Panc1 (cell line): ENCODE measurements around the gene MARCHF9. TPM values are rescaled to one million over a fixed set of nuclear protein-coding genes. Genes with fewer than 3 reads are reported as not detected.

Source experiments
- ATAC-seq: fragments of 200-7000 bp; cut with Tn5 transposase; 2 replicates; pipeline ENCODE4 v1.9.1; 2020; ENCODE audit warnings: mild to moderate bottlenecking, moderate library complexity
- BruUV-seq: library from RNA; stranded (reverse); fragments of 400-500 nt; replicated peaks from 2 replicates; lab custom pipeline; 2021; lab: Mats Ljungman, UMichigan
- CTCF ChIA-PET: fragments of 300-600 bp; sonication (Branson Sonifier 250); formaldehyde crosslinking; loops from one replicate; lab custom pipeline; 2022; ENCODE audit warnings: antibody characterized with exemption; lab: Charles Lee
- POLR2A ChIA-PET: fragments of 300-600 bp; sonication (Branson Sonifier 250); formaldehyde crosslinking; loops from one replicate; lab custom pipeline; 2022; ENCODE audit warnings: antibody characterized with exemption; lab: Charles Lee
- DNase-seq: peaks from one replicate; pipeline ENCODE4 v3.0.0-alpha.2; 2010; ENCODE audit warnings: low read depth, low spot score
- H3K27ac ChIP-seq: 2 replicates; pipeline ENCODE4 v1.5.1; 2011; ENCODE audit warnings: mild to moderate bottlenecking, low read length, inconsistent platforms
- H3K27me3 ChIP-seq: fragments of 200-500 bp; sonication (Bioruptor generic); 2 replicates; pipeline ENCODE4 v1.6.0; 2014; ENCODE audit warnings: low read length, inconsistent platforms; ENCODE audit not compliant: control insufficient read depth, insufficient read depth
- H3K36me3 ChIP-seq: fragments of 200-500 bp; sonication (Bioruptor generic); 2 replicates; pipeline ENCODE4 v1.5.1; 2014; ENCODE audit warnings: inconsistent platforms, mild to moderate bottlenecking, low read length, moderate library complexity; ENCODE audit not compliant: control insufficient read depth, insufficient read depth
- H3K4me1 ChIP-seq: 2 replicates; pipeline ENCODE4 v1.5.1; 2011; ENCODE audit warnings: inconsistent platforms, mild to moderate bottlenecking, low read length, moderate library complexity; ENCODE audit not compliant: control insufficient read depth, insufficient read depth
- H3K4me3 ChIP-seq, 2 experiments: 2 replicates each; pipeline ENCODE4 v1.5.1; 2011 to 2012; ENCODE audit warnings: low read depth in 2 of 2, low read length in 2 of 2, mild to moderate bottlenecking in 2 of 2, inconsistent platforms in 1 of 2, moderate library complexity in 1 of 2
- H3K9me3 ChIP-seq: fragments of 200-500 bp; sonication (Bioruptor generic); 2 replicates; pipeline ENCODE4 v1.5.1; 2014; ENCODE audit warnings: low read depth, mild to moderate bottlenecking, inconsistent platforms, low read length, moderate library complexity; ENCODE audit not compliant: control insufficient read depth, insufficient read depth
- POLR2AphosphoS5 ChIP-seq: IDR thresholded peaks from 2 replicates; pipeline ENCODE4 v1.6.1; 2012; ENCODE audit warnings: mild to moderate bottlenecking, low read depth, low read length, moderate library complexity
- SIN3A ChIP-seq: IDR thresholded peaks from 2 replicates; pipeline ENCODE4 v1.6.1; 2012; ENCODE audit warnings: low read depth, mild to moderate bottlenecking, low read length, moderate library complexity, borderline replicate concordance; ENCODE audit not compliant: insufficient read depth
- TCF7L2 ChIP-seq: IDR thresholded peaks from 2 replicates; pipeline ENCODE4 v1.6.1; 2011; ENCODE audit warnings: mild to moderate bottlenecking, low read depth, low read length, inconsistent platforms
- in situ Hi-C: cut with HindIII; loops from 2 replicates; pipeline ENCODE4 v1.10.0; 2016; ENCODE audit warnings: low sequenced_read_pairs, low pct_unique_long_range_greater_than_20kb
- intact Hi-C: fragments of 100-400 bp; cut with micrococcal nuclease; formaldehyde crosslinking; loops from one replicate; pipeline ENCODE4 v1.10.0; 2022; ENCODE audit not compliant: unreplicated experiment
- total RNA-seq: library from RNA; stranded (reverse); gene quantifications from one replicate; pipeline ENCODE4 v1.2.1, GENCODE V29; 2021; ENCODE audit not compliant: unreplicated experiment
- TF ChIP-seq, protein P1 (sequence below): fragments of 450-650 bp; IDR thresholded peaks from 2 replicates; pipeline ENCODE4 v1.5.1; 2017; ENCODE audit warnings: mild to moderate bottlenecking
- TF ChIP-seq, protein P2 (sequence below), 2 experiments: IDR thresholded peaks; 2 replicates each; pipeline ENCODE4 v1.6.1; 2011 to 2012; ENCODE audit warnings: low read depth in 2 of 2, control low read depth in 1 of 2, low read length in 1 of 2, mild to moderate bottlenecking in 1 of 2, moderate library complexity in 1 of 2; ENCODE audit not compliant: insufficient read depth in 1 of 2

The MARCHF9 gene
- total RNA-seq, 1 experiment from 2014 or later, result 2.3 TPM

DNA sequence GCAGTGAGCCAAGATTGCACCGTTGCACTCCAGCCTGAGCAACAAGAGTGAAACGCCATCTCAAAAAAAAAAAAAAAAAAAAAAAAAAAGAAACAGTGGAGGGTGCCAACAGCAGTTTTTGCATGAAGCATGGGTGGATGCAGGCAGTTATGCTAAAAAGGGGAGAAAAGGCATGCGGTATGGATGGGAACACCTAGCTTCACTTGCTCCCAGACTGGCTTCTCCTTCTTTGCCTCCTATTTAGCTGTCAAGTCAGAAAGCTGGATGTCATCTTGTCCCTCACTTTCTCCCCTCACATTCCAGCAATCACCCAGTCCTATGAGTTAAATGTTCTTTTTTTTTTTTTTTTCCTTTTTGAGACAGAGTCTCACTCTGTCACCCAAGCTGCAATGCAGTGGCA is 20.1 kb downstream of the MARCHF9 start:
- Histone ChIP-seq H3K9me3 (no peaks in the 10 kb centered on the region), H3K36me3 (peaks cover 2% of the 10 kb centered on the region; the same call in 1 of the 2 replicates), H3K27me3 (no peaks in the 10 kb centered on the region), H3K27ac (no peak overlapping the region), H3K4me1 (peaks cover 4% of the 10 kb centered on the region; the same call in 1 of the 2 replicates), H3K4me3 (no peak overlapping the region)
- ChIA-PET CTCF (interaction anchor here (0.6 to 0.7 kb wide), 4 partner anchors 30 to 670 kb away, joined by 3 to 9 read pairs (median 3); partner anchors contain the start of gene TSPAN31), POLR2A (interaction anchor here (0.6 kb wide), 1 partner anchor 31 kb away, joined by 3 read pairs; no protein-coding TSS in a partner anchor)
- no peak for ATAC-seq
- TF ChIP-seq POLR2AphosphoS5, result no peak
- intact Hi-C loops (no loop called here), in situ Hi-C loops (no loop called here)
- no peak for DNase-seq
- no TSS peak for BruUV-seq

DNA sequence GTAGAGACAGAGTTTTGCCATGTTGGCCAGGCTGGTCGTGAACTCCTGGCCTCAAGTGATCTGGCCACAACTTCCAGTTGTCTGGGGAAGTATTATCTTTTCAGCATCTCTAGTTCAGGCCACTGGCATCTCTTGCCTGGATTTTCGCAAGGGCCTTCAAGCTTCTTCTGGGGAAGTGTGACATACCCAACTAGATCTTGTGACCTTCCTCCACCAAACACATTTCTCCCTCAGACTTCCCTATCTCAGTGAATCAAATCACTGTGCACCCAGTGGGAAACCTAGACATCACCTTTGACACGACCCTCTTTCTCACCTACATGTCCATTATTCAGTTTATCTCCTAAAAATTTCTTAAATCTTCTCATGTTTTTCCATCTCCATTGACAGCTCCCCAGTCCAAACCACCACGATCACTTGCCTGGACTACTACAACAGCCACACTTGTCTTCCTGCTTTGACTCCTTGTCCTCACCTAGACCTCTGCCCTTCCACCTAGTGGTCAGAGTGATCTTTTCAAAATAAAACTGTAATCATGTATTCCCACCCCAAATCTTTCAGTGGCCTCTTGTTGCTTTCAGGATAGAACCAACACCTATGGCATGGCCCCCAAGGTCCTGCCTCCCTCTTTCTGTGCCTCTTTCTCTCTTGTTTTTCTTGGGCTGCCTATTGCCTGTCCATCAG is 20.8 kb downstream of the MARCHF9 start:
- H3K9me3 ChIP-seq, result no peaks in the 10 kb centered on the region
- in situ Hi-C loops, result no loop called here
- BruUV-seq, result no TSS peak
- TF ChIP-seq TCF7L2, result no peak
- no peak for TF ChIP-seq SIN3A
- TF ChIP-seq, protein P1, sequence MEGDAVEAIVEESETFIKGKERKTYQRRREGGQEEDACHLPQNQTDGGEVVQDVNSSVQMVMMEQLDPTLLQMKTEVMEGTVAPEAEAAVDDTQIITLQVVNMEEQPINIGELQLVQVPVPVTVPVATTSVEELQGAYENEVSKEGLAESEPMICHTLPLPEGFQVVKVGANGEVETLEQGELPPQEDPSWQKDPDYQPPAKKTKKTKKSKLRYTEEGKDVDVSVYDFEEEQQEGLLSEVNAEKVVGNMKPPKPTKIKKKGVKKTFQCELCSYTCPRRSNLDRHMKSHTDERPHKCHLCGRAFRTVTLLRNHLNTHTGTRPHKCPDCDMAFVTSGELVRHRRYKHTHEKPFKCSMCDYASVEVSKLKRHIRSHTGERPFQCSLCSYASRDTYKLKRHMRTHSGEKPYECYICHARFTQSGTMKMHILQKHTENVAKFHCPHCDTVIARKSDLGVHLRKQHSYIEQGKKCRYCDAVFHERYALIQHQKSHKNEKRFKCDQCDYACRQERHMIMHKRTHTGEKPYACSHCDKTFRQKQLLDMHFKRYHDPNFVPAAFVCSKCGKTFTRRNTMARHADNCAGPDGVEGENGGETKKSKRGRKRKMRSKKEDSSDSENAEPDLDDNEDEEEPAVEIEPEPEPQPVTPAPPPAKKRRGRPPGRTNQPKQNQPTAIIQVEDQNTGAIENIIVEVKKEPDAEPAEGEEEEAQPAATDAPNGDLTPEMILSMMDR, result no peak; the same call in 1 of the 2 replicates
- TF ChIP-seq, protein P2, sequence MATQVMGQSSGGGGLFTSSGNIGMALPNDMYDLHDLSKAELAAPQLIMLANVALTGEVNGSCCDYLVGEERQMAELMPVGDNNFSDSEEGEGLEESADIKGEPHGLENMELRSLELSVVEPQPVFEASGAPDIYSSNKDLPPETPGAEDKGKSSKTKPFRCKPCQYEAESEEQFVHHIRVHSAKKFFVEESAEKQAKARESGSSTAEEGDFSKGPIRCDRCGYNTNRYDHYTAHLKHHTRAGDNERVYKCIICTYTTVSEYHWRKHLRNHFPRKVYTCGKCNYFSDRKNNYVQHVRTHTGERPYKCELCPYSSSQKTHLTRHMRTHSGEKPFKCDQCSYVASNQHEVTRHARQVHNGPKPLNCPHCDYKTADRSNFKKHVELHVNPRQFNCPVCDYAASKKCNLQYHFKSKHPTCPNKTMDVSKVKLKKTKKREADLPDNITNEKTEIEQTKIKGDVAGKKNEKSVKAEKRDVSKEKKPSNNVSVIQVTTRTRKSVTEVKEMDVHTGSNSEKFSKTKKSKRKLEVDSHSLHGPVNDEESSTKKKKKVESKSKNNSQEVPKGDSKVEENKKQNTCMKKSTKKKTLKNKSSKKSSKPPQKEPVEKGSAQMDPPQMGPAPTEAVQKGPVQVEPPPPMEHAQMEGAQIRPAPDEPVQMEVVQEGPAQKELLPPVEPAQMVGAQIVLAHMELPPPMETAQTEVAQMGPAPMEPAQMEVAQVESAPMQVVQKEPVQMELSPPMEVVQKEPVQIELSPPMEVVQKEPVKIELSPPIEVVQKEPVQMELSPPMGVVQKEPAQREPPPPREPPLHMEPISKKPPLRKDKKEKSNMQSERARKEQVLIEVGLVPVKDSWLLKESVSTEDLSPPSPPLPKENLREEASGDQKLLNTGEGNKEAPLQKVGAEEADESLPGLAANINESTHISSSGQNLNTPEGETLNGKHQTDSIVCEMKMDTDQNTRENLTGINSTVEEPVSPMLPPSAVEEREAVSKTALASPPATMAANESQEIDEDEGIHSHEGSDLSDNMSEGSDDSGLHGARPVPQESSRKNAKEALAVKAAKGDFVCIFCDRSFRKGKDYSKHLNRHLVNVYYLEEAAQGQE (IDR thresholded peaks at IDR 0.05; ENCODE audit: insufficient read depth in 1 of 2, low read depth in 2 of 2, low read length in 1 of 2), result no peak
- TF ChIP-seq POLR2AphosphoS5, result no peak
- POLR2A ChIA-PET, result no interaction called here
- H3K27me3 ChIP-seq, result no peaks in the 10 kb centered on the region
- CTCF ChIA-PET, result interaction anchor here (0.6 to 0.7 kb wide), 2 partner anchors 31 to 165 kb away, joined by 3 to 9 read pairs; partner anchors contain the start of gene TSPAN31
- no peak overlapping the region for H3K27ac ChIP-seq
- H3K36me3 ChIP-seq, result peaks cover 2% of the 10 kb centered on the region; the same call in 1 of the 2 replicates
- intact Hi-C loops, result no loop called here
- H3K4me3 ChIP-seq, result no peak overlapping the region
- DNase-seq, result no peak
- ATAC-seq, result no peak
- H3K4me1 ChIP-seq, result peaks cover 4% of the 10 kb centered on the region; the same call in 1 of the 2 replicates

DNA sequence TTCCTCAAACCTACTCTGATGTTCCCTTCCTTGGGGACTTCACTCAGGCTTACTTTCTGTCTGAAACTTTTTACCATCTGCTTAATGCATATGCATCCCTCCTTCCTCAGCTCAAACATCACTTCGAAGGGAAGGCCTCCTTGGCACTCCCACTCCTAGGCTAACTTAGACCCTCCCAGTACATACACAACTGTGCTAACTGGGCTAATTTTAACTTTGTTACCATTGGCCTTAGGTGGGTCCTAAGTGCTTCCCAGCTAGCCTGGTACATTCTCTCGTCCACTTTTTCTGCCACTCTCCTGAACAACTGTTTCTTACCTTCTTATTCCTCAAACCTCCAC is 21.3 kb downstream of the MARCHF9 start:
- TF ChIP-seq SIN3A, result no peak
- no peak for TF ChIP-seq TCF7L2
- no peak for TF ChIP-seq POLR2AphosphoS5
- TF ChIP-seq, protein P2 (IDR thresholded peaks at IDR 0.05; ENCODE audit: insufficient read depth in 1 of 2, low read depth in 2 of 2, low read length in 1 of 2), result no peak
- TF ChIP-seq, protein P1, result no peak; the same call in 1 of the 2 replicates
- no peak for DNase-seq
- ATAC-seq, result no peak
- CTCF ChIA-PET, result no interaction called here
- POLR2A ChIA-PET, result no interaction called here
- Histone ChIP-seq H3K27me3 (no peaks in the 10 kb centered on the region), H3K4me1 (peaks cover 4% of the 10 kb centered on the region; the same call in 1 of the 2 replicates), H3K27ac (no peak overlapping the region), H3K36me3 (peaks cover 2% of the 10 kb centered on the region; the same call in 1 of the 2 replicates), H3K9me3 (no peaks in the 10 kb centered on the region), H3K4me3 (no peak overlapping the region)
- BruUV-seq, result no TSS peak
- in situ Hi-C loops (no loop called here), intact Hi-C loops (no loop called here)
